Measurements from ENCODE around the gene ENPP5. TPM values are rescaled to one million over a fixed set of nuclear protein-coding genes. Genes with fewer than 3 reads are reported as not detected.
"Not testable (repeated sequence)": the region's sequence is repeated elsewhere in the genome, so short reads cannot be mapped to it uniquely, and the experiment has no call there.

ENPP5 gene
- polyA plus RNA-seq, 4 donors: 14.4 to 21.3 (median 18.1) TPM

GRCh38 chr6:46175976-46176375, 5.2 kb upstream of the ENPP5 start:
- DNase-seq (ENCODE audit: low read depth in 4 of 4, low spot score in 3 of 4): no peak

- DNase-seq (ENCODE audit: low read depth in 4 of 4, low spot score in 3 of 4): no peak
Observed at GRCh38 chr6:46175446-46175845, 4.7 kb upstream of the ENPP5 start.

- DNase-seq (ENCODE audit: low read depth in 4 of 4, low spot score in 3 of 4): no peak
Observed at GRCh38 chr6:46174904-46175303, 4.1 kb upstream of the ENPP5 start.

- no peak for DNase-seq (ENCODE audit: low read depth in 4 of 4, low spot score in 3 of 4)
Observed at GRCh38 chr6:46172176-46172575, 1.4 kb upstream of the ENPP5 start.

- DNase-seq (ENCODE audit: low read depth in 4 of 4, low spot score in 3 of 4): no peak
Observed at GRCh38 chr6:46160102-46160501, 10.7 kb downstream of the ENPP5 start.

GRCh38 chr6:46159229-46159628, 11.6 kb downstream of the ENPP5 start:
- DNase-seq (ENCODE audit: low read depth in 4 of 4, low spot score in 3 of 4): no peak

GRCh38 chr6:46156701-46157100, 14.1 kb downstream of the ENPP5 start:
- DNase-seq (ENCODE audit: low read depth in 4 of 4, low spot score in 3 of 4): no peak

GRCh38 chr6:46149066-46149465, 21.7 kb downstream of the ENPP5 start:
- not testable (repeated sequence) for DNase-seq (ENCODE audit: low read depth in 4 of 4, low spot score in 3 of 4)

- no peak for DNase-seq (ENCODE audit: low read depth in 4 of 4, low spot score in 3 of 4)
Observed at GRCh38 chr6:46144270-46144669, 26.5 kb downstream of the ENPP5 start.

GRCh38 chr6:46138281-46138680, 32.5 kb downstream of the ENPP5 start:
- no peak for DNase-seq (ENCODE audit: low read depth in 4 of 4, low spot score in 3 of 4)

GRCh38 chr6:46137387-46137786, 33.4 kb downstream of the ENPP5 start:
- no peak for DNase-seq (ENCODE audit: low read depth in 4 of 4, low spot score in 3 of 4)

- DNase-seq (ENCODE audit: low read depth in 4 of 4, low spot score in 3 of 4): no peak
Observed at GRCh38 chr6:46136831-46137230, 33.9 kb downstream of the ENPP5 start.

GRCh38 chr6:46135176-46135575, 35.6 kb downstream of the ENPP5 start:
- DNase-seq (ENCODE audit: low read depth in 4 of 4, low spot score in 3 of 4): no peak

GRCh38 chr6:46134216-46134615, 36.6 kb downstream of the ENPP5 start:
- DNase-seq (ENCODE audit: low read depth in 4 of 4, low spot score in 3 of 4): no peak

- not testable (repeated sequence) for DNase-seq (ENCODE audit: low read depth in 4 of 4, low spot score in 3 of 4)
Observed at GRCh38 chr6:46131291-46131690, 39.5 kb downstream of the ENPP5 start.

- no peak for DNase-seq (ENCODE audit: low read depth in 4 of 4, low spot score in 3 of 4)
Observed at GRCh38 chr6:46130666-46131065, 40.1 kb downstream of the ENPP5 start.

GRCh38 chr6:46129629-46130511, 40.9 kb downstream of the ENPP5 start, which contains the start of gene ENPP4:
Gene ENPP4 (plus strand): TSS chr6:46129989. CDS start chr6:46139584, 9,595 bp downstream.
- peak; percentile 84 to 92 (median 87) for DNase-seq (ENCODE audit: low read depth in 4 of 4, low spot score in 3 of 4)

- DNase-seq (ENCODE audit: low read depth in 4 of 4, low spot score in 3 of 4): peak in 1 of 4 donors; percentile 22
Observed at GRCh38 chr6:46129291-46129628, 41.5 kb downstream of the ENPP5 start.

GRCh38 chr6:46128476-46128875, 42.3 kb downstream of the ENPP5 start:
- DNase-seq (ENCODE audit: low read depth in 4 of 4, low spot score in 3 of 4): no peak

- not testable (repeated sequence) for DNase-seq (ENCODE audit: low read depth in 4 of 4, low spot score in 3 of 4)
Observed at GRCh38 chr6:46119679-46120078, 51.1 kb downstream of the ENPP5 start.

- DNase-seq (ENCODE audit: low read depth in 4 of 4, low spot score in 3 of 4): no peak
Observed at GRCh38 chr6:46118836-46119235, 51.9 kb downstream of the ENPP5 start.

GRCh38 chr6:46118157-46118556, 52.6 kb downstream of the ENPP5 start:
- DNase-seq (ENCODE audit: low read depth in 4 of 4, low spot score in 3 of 4): no peak
